MM.1S (cell line): ENCODE data around the gene LSM14B.

Source experiments
- CTCF ChIP-seq: fragments of 300-600 bp; sonication (generic); IDR thresholded peaks from 2 replicates; pipeline ENCODE4 v1.5.1; 2016; ENCODE audit warnings: antibody characterized with exemption, low read length, mixed read lengths
- EZH2 ChIP-seq: fragments of 300-600 bp; sonication (generic); optimal IDR thresholded peaks from 2 replicates; pipeline ENCODE3; 2017; ENCODE audit warnings: low read depth, mild to moderate bottlenecking, antibody characterized with exemption, low read length, mixed read lengths

GRCh38 chr20:62151835-62152364 is 29.6 kb downstream of the LSM14B start:
- no peak for TF ChIP-seq EZH2
- TF ChIP-seq CTCF = no peak
